GM21515 (cell line): ENCODE measurements around the gene ITGA6.

Experiments used
- ATAC-seq: cut with Tn5 transposase; IDR thresholded peaks from one replicate; pipeline ENCODE4 v1.9.1; 2021; ENCODE audit not compliant: unreplicated experiment

ITGA6 gene

GRCh38 chr2:172464400-172465129 lies 37.2 kb downstream of the ITGA6 start:
- ATAC-seq: no peak

- no peak for ATAC-seq
Observed at GRCh38 chr2:172465417-172466334, 38.3 kb downstream of the ITGA6 start.

GRCh38 chr2:172467382-172467781 lies 40.0 kb downstream of the ITGA6 start:
- ATAC-seq: no peak

- ATAC-seq: no peak
Observed at GRCh38 chr2:172470958-172471922, 43.9 kb downstream of the ITGA6 start.

GRCh38 chr2:172472446-172473033 lies 45.2 kb downstream of the ITGA6 start:
- no peak for ATAC-seq

GRCh38 chr2:172473167-172473566 lies 45.8 kb downstream of the ITGA6 start:
- ATAC-seq: no peak

- ATAC-seq: no peak
Observed at GRCh38 chr2:172478353-172478752, 51.0 kb downstream of the ITGA6 start.

- no peak for ATAC-seq
Observed at GRCh38 chr2:172480301-172481218, 53.2 kb downstream of the ITGA6 start.

GRCh38 chr2:172481507-172482262 lies 54.3 kb downstream of the ITGA6 start:
- ATAC-seq: no peak

- ATAC-seq: peak; percentile 18
Observed at GRCh38 chr2:172484253-172484652, 56.9 kb downstream of the ITGA6 start.

- peak; percentile 48 for ATAC-seq
Observed at GRCh38 chr2:172484706-172485105, 57.3 kb downstream of the ITGA6 start.

GRCh38 chr2:172488556-172488955 lies 61.2 kb downstream of the ITGA6 start:
- ATAC-seq: no peak

- no peak for ATAC-seq
Observed at GRCh38 chr2:172489681-172490080, 62.3 kb downstream of the ITGA6 start.

- no peak for ATAC-seq
Observed at GRCh38 chr2:172496160-172496608, 68.8 kb downstream of the ITGA6 start.

GRCh38 chr2:172507199-172507598 lies 79.8 kb downstream of the ITGA6 start:
- no peak for ATAC-seq

- ATAC-seq: no peak
Observed at GRCh38 chr2:172510088-172510487, 82.7 kb downstream of the ITGA6 start.

GRCh38 chr2:172510548-172510947 lies 83.2 kb downstream of the ITGA6 start:
- no peak for ATAC-seq

GRCh38 chr2:172512810-172513523 lies 85.6 kb downstream of the ITGA6 start:
- ATAC-seq: no peak
